NT2/D1 (cell line): Measurements from ENCODE around the gene ITGB7.
A peak's percentile ranks its signal among the peaks of the same experiment; 100 is the strongest.

Experiments
- DNase-seq: peaks from one replicate; pipeline ENCODE4 v3.0.0-alpha.2; 2011; ENCODE audit warnings: low read depth, low spot score
- H3K27me3 ChIP-seq: 2 replicates; pipeline ENCODE4 v1.6.0; 2011; ENCODE audit warnings: mild to moderate bottlenecking; ENCODE audit not compliant: insufficient read length, insufficient read depth
- H3K36me3 ChIP-seq: 2 replicates; pipeline ENCODE4 v1.6.1; 2011; ENCODE audit warnings: mild to moderate bottlenecking, low read length, mixed read lengths; ENCODE audit not compliant: insufficient read depth, insufficient read length
- H3K4me1 ChIP-seq: 2 replicates; pipeline ENCODE4 v1.5.1; 2011; ENCODE audit not compliant: insufficient read depth, insufficient read length
- H3K4me3 ChIP-seq: 2 replicates; pipeline ENCODE4 v1.5.1; 2011; ENCODE audit warnings: low read depth; ENCODE audit not compliant: insufficient read length
- H3K9ac ChIP-seq: 2 replicates; pipeline ENCODE4 v1.6.0; 2011; ENCODE audit warnings: low read depth; ENCODE audit not compliant: insufficient read length
- H3K9me3 ChIP-seq: 2 replicates; pipeline ENCODE4 v1.5.1; 2011; ENCODE audit warnings: mild to moderate bottlenecking, low read length; ENCODE audit not compliant: insufficient read depth
- SUZ12 ChIP-seq: IDR thresholded peaks from 2 replicates; pipeline ENCODE4 v1.6.1; 2011; ENCODE audit not compliant: insufficient read length, insufficient read depth; ENCODE audit errors: extremely low read depth
- YY1 ChIP-seq: IDR thresholded peaks from 2 replicates; pipeline ENCODE4 v1.6.1; 2011; ENCODE audit not compliant: insufficient read length, insufficient read depth
- ZNF274 ChIP-seq: IDR thresholded peaks from 2 replicates; pipeline ENCODE4 v1.6.1; 2011; ENCODE audit warnings: mild to moderate bottlenecking, low read depth, low read length

ITGB7 gene

GRCh38 chr12:53244337-53244736, 37.3 kb upstream of the ITGB7 start:
- no peak overlapping the region for H3K9ac ChIP-seq
- no peak for TF ChIP-seq YY1
- TF ChIP-seq ZNF274 = no peak
- no peak for TF ChIP-seq SUZ12
- no peaks in the 10 kb centered on the region for H3K27me3 ChIP-seq

GRCh38 chr12:53241623-53242412, 34.8 kb upstream of the ITGB7 start:
- no peaks in the 10 kb centered on the region for H3K36me3 ChIP-seq
- no peak overlapping the region for H3K4me3 ChIP-seq
- peak; percentile 68 for DNase-seq
- peaks cover 10% of the 10 kb centered on the region for H3K4me1 ChIP-seq
- H3K9me3 ChIP-seq = no peaks in the 10 kb centered on the region
- H3K27me3 ChIP-seq = no peaks in the 10 kb centered on the region
- H3K9ac ChIP-seq = no peak overlapping the region
- no peak for TF ChIP-seq ZNF274
- TF ChIP-seq SUZ12 = no peak
- no peak for TF ChIP-seq YY1

More at GRCh38 chr12:53244337-53244736, 37.3 kb upstream of the ITGB7 start:
- Histone ChIP-seq H3K9me3 (no peaks in the 10 kb centered on the region), H3K4me3 (no peak overlapping the region), H3K36me3 (no peaks in the 10 kb centered on the region), H3K4me1 (peaks cover 10% of the 10 kb centered on the region)
- DNase-seq = no peak

- Histone ChIP-seq H3K36me3 (no peaks in the 10 kb centered on the region), H3K9ac (no peak overlapping the region), H3K9me3 (no peaks in the 10 kb centered on the region), H3K4me3 (no peak overlapping the region), H3K27me3 (no peaks in the 10 kb centered on the region), H3K4me1 (peaks cover 23% of the 10 kb centered on the region)
- DNase-seq = no peak
- no peak for TF ChIP-seq ZNF274
- no peak for TF ChIP-seq YY1
- no peak for TF ChIP-seq SUZ12
Measured at GRCh38 chr12:53239643-53240258, 32.7 kb upstream of the ITGB7 start.

GRCh38 chr12:53236443-53237111, 29.5 kb upstream of the ITGB7 start:
- Histone ChIP-seq H3K9me3 (no peaks in the 10 kb centered on the region), H3K36me3 (no peaks in the 10 kb centered on the region), H3K27me3 (no peaks in the 10 kb centered on the region), H3K9ac (no peak overlapping the region), H3K4me3 (no peak overlapping the region), H3K4me1 (peaks cover 32% of the 10 kb centered on the region)
- no peak for TF ChIP-seq ZNF274
- no peak for TF ChIP-seq YY1
- no peak for TF ChIP-seq SUZ12
- DNase-seq = no peak

GRCh38 chr12:53235742-53236442, 28.8 kb upstream of the ITGB7 start:
- peak; percentile 70 for DNase-seq
- no peaks in the 10 kb centered on the region for H3K27me3 ChIP-seq
- no peaks in the 10 kb centered on the region for H3K9me3 ChIP-seq
- peak overlapping the region; percentile 15 for H3K9ac ChIP-seq
- H3K4me1 ChIP-seq = peaks cover 32% of the 10 kb centered on the region
- H3K4me3 ChIP-seq = no peak overlapping the region
- H3K36me3 ChIP-seq = no peaks in the 10 kb centered on the region
- TF ChIP-seq YY1 (no peak), SUZ12 (no peak), ZNF274 (no peak)

- H3K36me3 ChIP-seq = no peaks in the 10 kb centered on the region
- no peaks in the 10 kb centered on the region for H3K27me3 ChIP-seq
- peak overlapping the region; percentile 62 for H3K9ac ChIP-seq
- DNase-seq = no peak
- H3K4me3 ChIP-seq = no peak overlapping the region
- no peaks in the 10 kb centered on the region for H3K9me3 ChIP-seq
- TF ChIP-seq SUZ12 (no peak), ZNF274 (no peak), YY1 (no peak)
- H3K4me1 ChIP-seq = peaks cover 32% of the 10 kb centered on the region
Measured at GRCh38 chr12:53235164-53235563, 28.1 kb upstream of the ITGB7 start.

GRCh38 chr12:53234271-53234914, 27.3 kb upstream of the ITGB7 start:
- peak overlapping the region; percentile 57 for H3K9ac ChIP-seq
- H3K36me3 ChIP-seq = no peaks in the 10 kb centered on the region
- H3K27me3 ChIP-seq = no peaks in the 10 kb centered on the region
- no peak for TF ChIP-seq YY1
- no peak for TF ChIP-seq ZNF274
- no peak for TF ChIP-seq SUZ12
- no peak overlapping the region for H3K4me3 ChIP-seq
- no peaks in the 10 kb centered on the region for H3K9me3 ChIP-seq
- H3K4me1 ChIP-seq = peaks cover 36% of the 10 kb centered on the region
- no peak for DNase-seq
